Measurements from ENCODE around the gene RAET1E. TPM values are rescaled to one million over a fixed set of nuclear protein-coding genes. Genes with fewer than 3 reads are reported as not detected.
A peak's percentile ranks its signal among the peaks of the same experiment; 100 is the strongest.
"Not testable (repeated sequence)": the region's sequence is repeated elsewhere in the genome, so short reads cannot be mapped to it uniquely, and the experiment has no call there.

The RAET1E gene
- total RNA-seq (2014; rRNA removed; shearing (Covaris generic)), result 1.5 and 2.7 TPM in 2 replicates

- peak; percentile 33 for DNase-seq (ENCODE audit: low read depth)
Observed at GRCh38 chr6:149897855-149898744, at the start of gene RAET1E. TSS of gene RAET1E (minus strand) at chr6:149898113. CDS start at chr6:149890901, 7,212 bp downstream.

GRCh38 chr6:149947533-149947932 lies 49.6 kb upstream of the RAET1E start:
- DNase-seq (ENCODE audit: low read depth), result not testable (repeated sequence)

GRCh38 chr6:149946631-149947030 lies 48.7 kb upstream of the RAET1E start:
- not testable (repeated sequence) for DNase-seq (ENCODE audit: low read depth)

- DNase-seq (ENCODE audit: low read depth), result not testable (repeated sequence)
Observed at GRCh38 chr6:149945276-149945675, 47.4 kb upstream of the RAET1E start.

GRCh38 chr6:149943321-149943720 lies 45.4 kb upstream of the RAET1E start:
- not testable (repeated sequence) for DNase-seq (ENCODE audit: low read depth)

- no peak for DNase-seq (ENCODE audit: low read depth)
Observed at GRCh38 chr6:149942461-149942829, 44.5 kb upstream of the RAET1E start.

GRCh38 chr6:149941583-149942460 lies 43.9 kb upstream of the RAET1E start, which contains the start of gene ULBP2:
TSS of gene ULBP2 (plus strand) at chr6:149942014. CDS start at chr6:149942073, 59 bp downstream.
- peak; percentile 98 for DNase-seq (ENCODE audit: low read depth)

- DNase-seq (ENCODE audit: low read depth), result no peak
Observed at GRCh38 chr6:149940672-149940982, 42.7 kb upstream of the RAET1E start.

- no peak for DNase-seq (ENCODE audit: low read depth)
Observed at GRCh38 chr6:149939909-149940671, 42.2 kb upstream of the RAET1E start.

- no peak for DNase-seq (ENCODE audit: low read depth)
Observed at GRCh38 chr6:149939356-149939648, 41.4 kb upstream of the RAET1E start.

- peak; percentile 42 for DNase-seq (ENCODE audit: low read depth)
Observed at GRCh38 chr6:149938571-149939355, 40.9 kb upstream of the RAET1E start.

- DNase-seq (ENCODE audit: low read depth), result not testable (repeated sequence)
Observed at GRCh38 chr6:149938013-149938570, 40.2 kb upstream of the RAET1E start.

GRCh38 chr6:149936743-149937142 lies 38.8 kb upstream of the RAET1E start:
- DNase-seq (ENCODE audit: low read depth), result no peak

- DNase-seq (ENCODE audit: low read depth), result no peak
Observed at GRCh38 chr6:149935668-149936067, 37.8 kb upstream of the RAET1E start.

GRCh38 chr6:149935246-149935645 lies 37.3 kb upstream of the RAET1E start:
- peak; percentile 61 for DNase-seq (ENCODE audit: low read depth)

GRCh38 chr6:149934249-149935156 lies 36.6 kb upstream of the RAET1E start:
- peak; percentile 78 for DNase-seq (ENCODE audit: low read depth)

- no peak for DNase-seq (ENCODE audit: low read depth)
Observed at GRCh38 chr6:149933461-149933860, 35.5 kb upstream of the RAET1E start.

- no peak for DNase-seq (ENCODE audit: low read depth)
Observed at GRCh38 chr6:149933036-149933435, 35.1 kb upstream of the RAET1E start.

GRCh38 chr6:149931501-149931900 lies 33.6 kb upstream of the RAET1E start:
- no peak for DNase-seq (ENCODE audit: low read depth)

- DNase-seq (ENCODE audit: low read depth), result no peak
Observed at GRCh38 chr6:149929422-149929821, 31.5 kb upstream of the RAET1E start.

Data from M059J (cell line).